PC-9 (cell line): ENCODE measurements around the gene NARS2. TPM values are rescaled to one million over a fixed set of nuclear protein-coding genes. Genes with fewer than 3 reads are reported as not detected.
A peak's percentile ranks its signal among the peaks of the same experiment; 100 is the strongest.

ENCODE experiments used
- BruUV-seq: library from RNA; stranded (reverse); fragments of 400-500 nt; replicated peaks from 2 replicates; lab custom pipeline; 2021; lab: Mats Ljungman, UMichigan
- CTCF ChIA-PET: fragments of 300-600 bp; sonication (Branson Sonifier 250); formaldehyde crosslinking; loops from one replicate; lab custom pipeline; 2022; ENCODE audit warnings: antibody characterized with exemption; lab: Charles Lee
- POLR2A ChIA-PET: fragments of 300-600 bp; sonication (Branson Sonifier 250); formaldehyde crosslinking; loops from one replicate; lab custom pipeline; 2022; ENCODE audit warnings: antibody characterized with exemption; ENCODE audit not compliant: unreplicated experiment; lab: Charles Lee
- DNase-seq, 2 experiments: peaks; one replicate each; pipeline versions ENCODE4 v3.0.0 to v3.0.0-alpha.2; 2015 to 2022; ENCODE audit warnings: mixed read lengths in 1 of 2
- H2AFZ ChIP-seq: fragments of 200-600 bp; sonication (generic); 2 replicates; pipeline ENCODE4 v1.8.1; 2017; ENCODE audit warnings: antibody characterized with exemption
- H3F3A ChIP-seq: fragments of 200-600 bp; sonication (generic); 2 replicates; pipeline ENCODE4 v1.8.1; 2017; ENCODE audit warnings: antibody characterized with exemption, mild to moderate bottlenecking, low read depth; ENCODE audit not compliant: insufficient read depth
- H3K27ac ChIP-seq: fragments of 200-600 bp; sonication (generic); 2 replicates; pipeline ENCODE4 v1.6.1; 2016; ENCODE audit warnings: mixed run types
- H3K27me3 ChIP-seq: fragments of 200-600 bp; sonication (generic); 2 replicates; pipeline ENCODE4 v1.6.1; 2016; ENCODE audit warnings: low read depth, mixed run types; ENCODE audit not compliant: insufficient read depth
- H3K36me3 ChIP-seq: fragments of 200-600 bp; sonication (generic); 2 replicates; pipeline ENCODE4 v1.6.1; 2016; ENCODE audit warnings: low read depth, mixed run types
- H3K4me1 ChIP-seq: fragments of 200-600 bp; sonication (generic); replicated peaks from 2 replicates; pipeline ENCODE4 v1.6.1; 2016; ENCODE audit warnings: mixed run types; ENCODE audit not compliant: insufficient read depth
- H3K4me2 ChIP-seq: fragments of 200-600 bp; sonication (generic); 2 replicates; pipeline ENCODE4 v1.6.1; 2017; ENCODE audit warnings: mixed run types
- H3K4me3 ChIP-seq: fragments of 200-600 bp; sonication (generic); 2 replicates; pipeline ENCODE4 v1.6.1; 2016; ENCODE audit warnings: mixed run types
- H3K79me2 ChIP-seq: fragments of 200-600 bp; sonication (generic); 2 replicates; pipeline ENCODE4 v1.6.1; 2017; ENCODE audit warnings: low read depth, mixed run types
- H3K9me2 ChIP-seq: fragments of 200-600 bp; sonication (generic); 2 replicates; pipeline ENCODE4 v1.8.1; 2017; ENCODE audit warnings: mild to moderate bottlenecking; ENCODE audit not compliant: insufficient read depth
- H3K9me3 ChIP-seq: fragments of 200-600 bp; sonication (generic); 2 replicates; pipeline ENCODE4 v1.8.1; 2016; ENCODE audit warnings: low read depth; ENCODE audit not compliant: insufficient read depth
- H4K20me1 ChIP-seq: fragments of 200-600 bp; sonication (generic); 2 replicates; pipeline ENCODE4 v1.8.1; 2017; ENCODE audit not compliant: insufficient read depth
- CTCF ChIP-seq: fragments of 200-600 bp; sonication (generic); conservative IDR thresholded peaks from 2 replicates; pipeline ENCODE4 v1.6.1; 2017; ENCODE audit warnings: mixed run types, antibody characterized with exemption, mild to moderate bottlenecking, moderate library complexity
- EZH2 ChIP-seq: fragments of 200-600 bp; sonication (generic); IDR thresholded peaks from 2 replicates; pipeline ENCODE4 v1.8.0; 2017; ENCODE audit warnings: antibody characterized with exemption, low read depth
- intact Hi-C: fragments of 100-400 bp; cut with micrococcal nuclease; formaldehyde crosslinking; loops from one replicate; pipeline ENCODE4 v1.10.0; 2022; ENCODE audit not compliant: unreplicated experiment
- total RNA-seq: library from RNA; stranded (reverse); gene quantifications from 2 replicates; pipeline ENCODE4 v1.2.3, GENCODE V29; 2021

Gene NARS2
- total RNA-seq, 1 experiment from 2014 or later, result 22.4 TPM

- Histone ChIP-seq H3F3A (peaks cover 10% of the 10 kb centered on the region; the same call in 1 of the 2 replicates), H3K36me3 (no peaks in the 10 kb centered on the region), H3K27ac (no peak overlapping the region), H3K79me2 (peaks cover 16% of the 10 kb centered on the region), H3K27me3 (no peaks in the 10 kb centered on the region), H3K4me2 (no peak overlapping the region), H4K20me1 (no peaks in the 10 kb centered on the region), H3K9me2 (no peaks in the 10 kb centered on the region), H3K4me1 (peaks cover 21% of the 10 kb centered on the region; the same call in 1 of the 2 replicates), H3K4me3 (no peak overlapping the region), H2AFZ (no peak overlapping the region), H3K9me3 (no peaks in the 10 kb centered on the region)
- no TSS peak for BruUV-seq
- POLR2A ChIA-PET, result no interaction called here
- TF ChIP-seq CTCF, result no peak
- DNase-seq, result no peak
- intact Hi-C loops, result loop anchor here (10.0 kb wide), 1 partner anchor 433 kb away; no protein-coding TSS in a partner anchor
- CTCF ChIA-PET, result no interaction called here
These were observed 2.8 kb upstream of the NARS2 start for GRCh38 chr11:78577495-78577894.

GRCh38 chr11:78576549-78577097 is 2.0 kb upstream of the NARS2 start:
- no peaks in the 10 kb centered on the region for H3K9me2 ChIP-seq
- H3F3A ChIP-seq, result peaks cover 10% of the 10 kb centered on the region; the same call in 1 of the 2 replicates
- ChIA-PET CTCF (no interaction called here), POLR2A (no interaction called here)
- TF ChIP-seq CTCF (no peak), EZH2 (no peak)
- no peaks in the 10 kb centered on the region for H3K36me3 ChIP-seq
- intact Hi-C loops, result loop anchor here (10.0 kb wide), 1 partner anchor 432 kb away; no protein-coding TSS in a partner anchor
- peaks cover 16% of the 10 kb centered on the region for H3K79me2 ChIP-seq
- DNase-seq, result no peak
- H3K27me3 ChIP-seq, result no peaks in the 10 kb centered on the region
- no TSS peak for BruUV-seq
- peaks cover 23% of the 10 kb centered on the region; the same call in 1 of the 2 replicates for H3K4me1 ChIP-seq
- H2AFZ ChIP-seq, result no peak overlapping the region
- H3K9me3 ChIP-seq, result no peaks in the 10 kb centered on the region
- H3K4me3 ChIP-seq, result no peak overlapping the region
- no peaks in the 10 kb centered on the region for H4K20me1 ChIP-seq
- H3K4me2 ChIP-seq, result no peak overlapping the region
- no peak overlapping the region for H3K27ac ChIP-seq

GRCh38 chr11:78575478-78575877 is 814 bp upstream of the NARS2 start:
- no peak for DNase-seq
- TF ChIP-seq CTCF, result no peak
- TF ChIP-seq EZH2, result no peak
- Histone ChIP-seq H3K4me2 (peak overlapping the region; percentile 97), H3K27ac (peak overlapping the region; percentile 13; the same call in 1 of the 2 replicates), H4K20me1 (no peaks in the 10 kb centered on the region), H3K4me3 (peak overlapping the region; percentile 71), H3K36me3 (0 out of 2 replicates have a peak, but pooled peaks cover 6% of the 10 kb centered on the region), H2AFZ (peak overlapping the region; percentile 88), H3K4me1 (peaks cover 23% of the 10 kb centered on the region; the same call in 1 of the 2 replicates), H3K9me3 (no peaks in the 10 kb centered on the region), H3K79me2 (peaks cover 16% of the 10 kb centered on the region), H3F3A (peaks cover 10% of the 10 kb centered on the region; the same call in 1 of the 2 replicates), H3K27me3 (no peaks in the 10 kb centered on the region), H3K9me2 (no peaks in the 10 kb centered on the region)
- POLR2A ChIA-PET, result interaction anchor here (0.5 kb wide), 1 partner anchor 694 kb away, joined by 5 read pairs; no protein-coding TSS in a partner anchor
- intact Hi-C loops, result loop anchor here (10.0 kb wide), 1 partner anchor 431 kb away; no protein-coding TSS in a partner anchor
- CTCF ChIA-PET, result interaction anchor here (1.6 kb wide), 1 partner anchor 11 kb away, joined by 9 read pairs; no protein-coding TSS in a partner anchor
- BruUV-seq, result no TSS peak
